A549 treated with Hydrocortisone at 1 μM for 4 hours (cell line): ENCODE data around the gene PHYKPL. TPM values are rescaled to one million over a fixed set of nuclear protein-coding genes. Genes with fewer than 3 reads are reported as not detected.

ENCODE experiments used
- total RNA-seq: library from RNA; stranded (reverse); fragments of 200-300 nt; extraction: Qiagen RNA extraction; gene quantifications from 5 replicates; pipeline ENCODE4 v1.2.3, GENCODE V29; 2022

Gene PHYKPL
- 7.9 to 9.1 TPM (median 8.7 TPM) in 5 replicates for total RNA-seq

DNA sequence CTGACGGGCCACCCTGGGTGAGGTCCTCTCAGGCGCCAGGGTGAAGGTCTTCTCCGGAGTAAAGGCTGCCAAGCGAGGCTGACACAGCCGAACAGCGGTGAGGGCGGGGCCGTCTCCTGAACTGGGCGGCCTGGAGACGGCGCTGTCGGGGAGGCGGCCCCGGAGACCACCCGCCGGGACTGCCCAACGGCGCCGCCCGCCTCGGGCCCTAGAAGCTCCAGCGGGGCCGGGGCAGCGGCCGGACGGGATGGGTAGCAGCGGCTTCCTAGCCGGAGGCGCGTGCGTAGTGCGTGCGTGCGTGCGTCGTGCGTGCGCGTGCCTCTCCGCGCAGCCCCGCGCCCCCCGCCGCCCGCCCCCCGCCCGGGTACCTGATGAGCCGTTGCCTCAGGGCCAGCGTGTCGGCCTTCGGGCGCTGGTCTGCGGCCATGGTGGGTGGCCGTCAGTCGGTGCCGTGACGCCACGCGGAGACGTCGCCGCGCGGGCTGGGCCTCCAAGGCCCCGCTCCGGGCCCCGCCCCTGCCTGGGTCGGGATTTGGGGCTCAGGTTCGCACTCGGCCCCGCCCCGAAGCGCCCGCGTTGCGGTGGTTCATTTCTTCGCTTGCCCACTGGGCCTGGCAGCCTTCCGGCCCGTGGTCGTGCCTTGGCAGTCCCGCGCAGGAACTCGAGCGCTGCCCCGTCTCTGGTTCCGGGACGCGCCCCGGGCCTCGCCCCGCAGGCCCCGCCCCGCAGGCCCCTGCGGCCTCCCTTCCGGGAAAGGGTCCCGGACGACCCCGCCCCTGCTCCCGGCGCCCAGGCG is at the start of gene PHYKPL:
Gene PHYKPL (minus strand): TSS at position 679 of the 796 bp plus-strand sequence. CDS start 252 bp downstream, at position 427.

DNA sequence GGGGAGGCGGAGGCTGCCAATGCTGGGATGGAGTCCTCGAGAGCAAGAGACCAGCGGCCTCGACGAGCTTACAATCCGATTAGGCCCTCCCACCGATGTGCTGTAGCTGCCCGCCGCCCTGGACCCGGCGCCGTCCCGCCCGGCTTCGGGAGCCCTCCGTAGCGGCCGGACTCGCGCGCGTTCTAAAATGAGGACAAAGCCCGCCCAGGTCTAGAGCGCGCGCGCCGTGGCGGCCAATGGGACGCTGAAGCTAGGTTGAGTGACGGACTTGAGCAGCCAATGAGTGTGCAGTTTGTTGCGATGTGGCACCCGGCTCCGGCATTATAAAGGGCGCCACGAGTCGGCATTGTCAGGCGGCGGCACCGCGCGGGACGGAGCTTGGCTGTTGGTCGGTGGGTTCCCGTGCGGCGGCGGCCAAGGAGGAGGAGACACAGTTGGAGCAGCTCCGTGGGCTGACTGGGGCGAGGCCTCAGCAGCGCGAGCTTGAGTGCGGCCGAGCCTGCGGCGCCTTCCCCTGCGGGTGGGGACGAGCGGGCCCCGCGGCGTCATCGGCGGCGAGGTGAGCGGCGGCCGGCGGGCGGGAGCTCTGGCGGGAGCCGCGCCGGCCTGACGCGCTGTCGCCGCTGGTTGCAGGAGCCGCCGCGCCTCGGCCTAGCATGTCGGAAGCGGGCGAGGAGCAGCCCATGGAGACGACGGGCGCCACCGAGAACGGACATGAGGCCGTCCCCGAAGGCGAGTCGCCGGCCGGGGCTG is 28.2 kb downstream of the PHYKPL start, which contains the start of gene HNRNPAB:
Gene HNRNPAB (plus strand): TSS at position 352 of the 753 bp plus-strand sequence. CDS start 305 bp downstream, at position 657.

DNA sequence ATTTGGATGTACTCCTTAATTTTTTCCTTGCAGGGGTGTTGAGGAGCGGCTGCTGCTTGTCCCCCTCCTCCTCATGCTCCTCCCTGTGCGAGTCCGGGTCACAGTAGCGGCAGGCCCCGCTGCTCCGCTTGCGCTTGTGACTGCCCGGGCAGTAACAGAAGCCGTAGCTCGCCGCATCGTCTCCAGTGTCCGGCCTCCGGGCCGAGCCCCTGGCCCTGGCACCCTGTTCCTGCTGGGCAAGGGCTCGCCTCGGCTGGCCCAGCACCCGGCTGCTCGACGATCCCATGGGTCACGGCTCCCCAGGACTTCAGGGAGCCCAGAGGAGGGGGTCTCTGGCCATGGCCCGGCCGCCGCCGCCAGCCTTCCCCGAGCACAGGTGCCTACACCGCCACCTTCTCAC is 45.6 kb downstream of the PHYKPL start, which contains the start of gene GMCL2:
Gene GMCL2 (minus strand): TSS at position 358 of the 400 bp plus-strand sequence. CDS start 72 bp downstream, at position 286.

Other genes with a start within 250 kb of the PHYKPL start
- gene PROP1, start 236.6 kb downstream of the PHYKPL start, total RNA-seq: 0.09 TPM in 2 of 5 replicates, not detected in the others
- gene N4BP3, start 119.3 kb downstream of the PHYKPL start, total RNA-seq: 0.74 to 1.2 TPM (median 0.90 TPM) in 5 replicates
- 28.4 to 31.8 TPM (median 30.9 TPM) in 5 replicates for gene RMND5B, start 101.8 kb downstream of the PHYKPL start, total RNA-seq
- gene NHP2, start 78.9 kb downstream of the PHYKPL start, total RNA-seq: 381 to 450 TPM (median 412 TPM) in 5 replicates
- gene GMCL2, start 45.4 kb downstream of the PHYKPL start, total RNA-seq: not detected in 5 replicates
- gene HNRNPAB, start 28.3 kb downstream of the PHYKPL start, total RNA-seq: 300 to 340 TPM (median 314 TPM) in 5 replicates